Liver (tissue), 9 donors: ENCODE data around the gene CORO7. TPM values are rescaled to one million over a fixed set of nuclear protein-coding genes. Genes with fewer than 3 reads are reported as not detected.

Experiments used
- DNase-seq: peaks from one replicate; pipeline ENCODE4 v3.0.0-alpha.2; 2017; ENCODE audit warnings: low spot score
- H3K27ac ChIP-seq, 2 donors: one replicate each; pipeline ENCODE4 v1.7.0; 2013; ENCODE audit warnings: inconsistent platforms in 2 of 2, low read length in 2 of 2, control low read depth in 1 of 2, low read depth in 1 of 2, mild to moderate bottlenecking in 1 of 2
- H3K27me3 ChIP-seq, 4 donors: one replicate each; pipeline versions ENCODE4 v1.6.1 to v1.7.0; 2013; ENCODE audit warnings: low read length in 3 of 4, inconsistent platforms in 1 of 4, mild to moderate bottlenecking in 1 of 4, moderate library complexity in 1 of 4; ENCODE audit not compliant: control insufficient read depth in 4 of 4, insufficient read depth in 4 of 4
- H3K36me3 ChIP-seq, 4 donors: one replicate each; pipeline versions ENCODE4 v1.6.1 to v1.7.0; 2013; ENCODE audit warnings: low read length in 3 of 4, mild to moderate bottlenecking in 3 of 4, low read depth in 1 of 4, moderate library complexity in 1 of 4; ENCODE audit not compliant: control insufficient read depth in 4 of 4, insufficient read depth in 3 of 4
- H3K4me1 ChIP-seq, 4 donors: one replicate each; pipeline versions ENCODE4 v1.6.1 to v1.7.0; 2013; ENCODE audit warnings: low read length in 3 of 4, mild to moderate bottlenecking in 3 of 4, moderate library complexity in 1 of 4; ENCODE audit not compliant: control insufficient read depth in 4 of 4, insufficient read depth in 4 of 4
- H3K4me3 ChIP-seq, 3 donors: one replicate each; pipeline versions ENCODE4 v1.6.1 to v1.7.0; 2013; ENCODE audit warnings: low read length in 3 of 3, control low read depth in 1 of 3, low read depth in 1 of 3, mild to moderate bottlenecking in 1 of 3
- H3K9ac ChIP-seq, 2 donors: one replicate each; pipeline ENCODE4 v1.7.0; 2013; ENCODE audit warnings: low read length in 2 of 2, mild to moderate bottlenecking in 2 of 2, moderate library complexity in 2 of 2, control low read depth in 1 of 2, low read depth in 1 of 2
- H3K9me3 ChIP-seq, 4 donors: one replicate each; pipeline versions ENCODE4 v1.6.1 to v1.7.0; 2013; ENCODE audit warnings: low read length in 3 of 4; ENCODE audit not compliant: control insufficient read depth in 4 of 4
- ATF3 ChIP-seq: IDR thresholded peaks from 2 replicates; pipeline ENCODE4 v1.6.1; 2016; ENCODE audit warnings: antibody characterized with exemption
- CTCF ChIP-seq: fragments of 150-350 bp; IDR thresholded peaks from 2 replicates; pipeline ENCODE4 v1.5.1; 2017; ENCODE audit warnings: improper control_type of control experiment, low read depth, low read length; ENCODE audit not compliant: missing input control
- EGR1 ChIP-seq, 2 donors: IDR thresholded peaks; 2 replicates each; pipeline ENCODE4 v1.6.1; 2016 to 2018; ENCODE audit warnings: antibody characterized with exemption in 2 of 2, low read depth in 2 of 2
- FOXA1 ChIP-seq: IDR thresholded peaks from 2 replicates; pipeline ENCODE4 v1.6.1; 2016; ENCODE audit warnings: antibody characterized with exemption
- FOXA2 ChIP-seq: IDR thresholded peaks from 2 replicates; pipeline ENCODE4 v1.6.1; 2016; ENCODE audit warnings: antibody characterized with exemption
- GABPA ChIP-seq, 2 donors: IDR thresholded peaks in 1 of 2; conservative IDR thresholded peaks in 1 of 2; 2 replicates each; pipeline ENCODE4 v1.6.1; 2016; ENCODE audit warnings: antibody characterized with exemption in 2 of 2, mild to moderate bottlenecking in 1 of 2, moderate library complexity in 1 of 2
- HNF4A ChIP-seq, 2 donors: conservative IDR thresholded peaks; 2 replicates each; pipeline ENCODE4 v1.6.1; 2016; ENCODE audit warnings: antibody characterized with exemption in 2 of 2, mild to moderate bottlenecking in 2 of 2
- HNF4G ChIP-seq: IDR thresholded peaks from 2 replicates; pipeline ENCODE4 v1.6.1; 2016; ENCODE audit warnings: antibody characterized with exemption
- JUND ChIP-seq, 2 donors: IDR thresholded peaks; 2 replicates each; pipeline ENCODE4 v1.6.1; 2016; ENCODE audit warnings: antibody characterized with exemption in 2 of 2
- MAX ChIP-seq: IDR thresholded peaks from 2 replicates; pipeline ENCODE4 v1.6.1; 2016; ENCODE audit warnings: antibody characterized with exemption
- NR2F2 ChIP-seq: IDR thresholded peaks from 2 replicates; pipeline ENCODE4 v1.6.1; 2016; ENCODE audit warnings: antibody characterized with exemption
- RAD21 ChIP-seq, 2 donors: IDR thresholded peaks; 2 replicates each; pipeline ENCODE4 v1.6.1; 2016; ENCODE audit warnings: antibody characterized with exemption in 2 of 2, mild to moderate bottlenecking in 2 of 2
- REST ChIP-seq: IDR thresholded peaks from 2 replicates; pipeline ENCODE4 v1.6.1; 2016; ENCODE audit warnings: antibody characterized with exemption, mild to moderate bottlenecking
- RXRA ChIP-seq, 2 donors: IDR thresholded peaks; 2 replicates each; pipeline ENCODE4 v1.6.1; 2017 to 2018; ENCODE audit warnings: antibody characterized with exemption in 2 of 2, mild to moderate bottlenecking in 1 of 2
- SP1 ChIP-seq: IDR thresholded peaks from 2 replicates; pipeline ENCODE4 v1.6.1; 2018; ENCODE audit warnings: antibody characterized with exemption, mild to moderate bottlenecking
- TAF1 ChIP-seq: conservative IDR thresholded peaks from 2 replicates; pipeline ENCODE4 v1.6.1; 2016; ENCODE audit warnings: antibody characterized with exemption, mild to moderate bottlenecking
- YY1 ChIP-seq: IDR thresholded peaks from 2 replicates; pipeline ENCODE4 v1.6.1; 2016; ENCODE audit warnings: antibody characterized with exemption, mild to moderate bottlenecking
- ZBTB33 ChIP-seq: IDR thresholded peaks from 2 replicates; pipeline ENCODE4 v1.6.1; 2016; ENCODE audit warnings: antibody characterized with exemption
- WGBS: extraction: QIAGEN DNeasy Blood & Tissue Kit; methylation state at CpG from one replicate; pipeline ENCODE4 v1.1.7; 2013; 5-methylcytosine and 5-hydroxymethylcytosine counted together
- polyA plus RNA-seq, 2 donors: library from polyadenylated mRNA; stranded (reverse) in 1 of 2; unstranded in 1 of 2; fragments of 200-250 nt in 1 of 2; fragments of >200 nt in 1 of 2; fragmentation: Nextera tagmentation in 1 of 2; extraction: Ambion mirVana in 1 of 2; gene quantifications; one replicate each; pipeline versions ENCODE4 v1.2.1 to v1.2.3, GENCODE V29; 2013 to 2015
- total RNA-seq, 2 donors: library from RNA; depleted of rRNA; stranded (reverse); fragments of >200 nt; gene quantifications; one replicate each; pipeline ENCODE4 v1.2.3, GENCODE V29; 2014
- donor health status: healthy.
- donor health status: healthy.
- donor health status: healthy.
- donor health status: healthy.
- donor health status: healthy.

The CORO7 gene
- total and polyA plus RNA-seq, 4 donors, result 7.3 to 21.5 (median 13.0) TPM

- no peak for DNase-seq
- Histone ChIP-seq H3K36me3 (peaks cover 0 to 17% (median 7%) of the 10 kb centered on the region in 4 donors), H3K4me1 (peaks cover 14 to 48% (median 35%) of the 10 kb centered on the region in 4 donors), H3K27ac (peak overlapping the region in 1 of 2 donors; percentile 18), H3K9me3 (no peaks in the 10 kb centered on the region), H3K27me3 (no peaks in the 10 kb centered on the region), H3K9ac (no peak overlapping the region), H3K4me3 (no peak overlapping the region)
- TF ChIP-seq TAF1, result no peak
- TF ChIP-seq HNF4A (conservative IDR thresholded peaks at IDR 0.05), result no peak
- no peak for TF ChIP-seq HNF4G
- TF ChIP-seq MAX, result no peak
- TF ChIP-seq YY1, result no peak
- no peak for TF ChIP-seq JUND (IDR thresholded peaks at IDR 0.05)
- no peak for TF ChIP-seq CTCF
- TF ChIP-seq FOXA2, result no peak
- TF ChIP-seq NR2F2, result no peak
- no peak for TF ChIP-seq SP1
- 83% methylated on average over 26 of the region's 26 CpGs for WGBS
Observed at GRCh38 chr16:4380119-4381063, 36.0 kb downstream of the CORO7 start.

GRCh38 chr16:4378999-4379690 is 37.3 kb downstream of the CORO7 start:
- Histone ChIP-seq H3K9me3 (no peaks in the 10 kb centered on the region), H3K9ac (no peak overlapping the region), H3K36me3 (peaks cover 0 to 17% (median 7%) of the 10 kb centered on the region in 4 donors), H3K27ac (no peak overlapping the region), H3K4me1 (peaks cover 22 to 60% (median 45%) of the 10 kb centered on the region in 4 donors), H3K4me3 (no peak overlapping the region), H3K27me3 (no peaks in the 10 kb centered on the region)
- WGBS, result 90% methylated on average over 21 of the region's 21 CpGs
- TF ChIP-seq HNF4A (conservative IDR thresholded peaks at IDR 0.05) (no peak), SP1 (no peak), TAF1 (no peak), YY1 (no peak), RXRA (IDR thresholded peaks at IDR 0.05) (no peak), REST (no peak), RAD21 (IDR thresholded peaks at IDR 0.05) (no peak), GABPA (IDR thresholded peaks at IDR 0.05 in 1 of 2, conservative IDR thresholded peaks at IDR 0.05 in 1 of 2) (no peak), EGR1 (IDR thresholded peaks at IDR 0.05; ENCODE audit: low read depth in 2 of 2) (no peak), NR2F2 (no peak), CTCF (no peak), FOXA2 (no peak), HNF4G (no peak), FOXA1 (no peak), MAX (no peak), ZBTB33 (no peak), ATF3 (no peak), JUND (IDR thresholded peaks at IDR 0.05) (no peak)
- DNase-seq, result no peak
